ENCODE results near the gene PDE8B.

GRCh38 chr5:77294185-77294584 lies 83.7 kb downstream of the PDE8B start:
- TF ChIP-seq YY1 (IDR thresholded peaks at IDR 0.05; ENCODE audit: insufficient read depth, insufficient read length) (no peak), ZNF274 (IDR thresholded peaks at IDR 0.05; ENCODE audit: low read depth, low read length) (no peak), SUZ12 (IDR thresholded peaks at IDR 0.05; ENCODE audit: extremely low read depth, insufficient read depth, insufficient read length) (no peak)

All from NT2/D1 (cell line).